GM18499 (cell line): ENCODE data around the gene PRKACA.

Experiments
- ATAC-seq: cut with Tn5 transposase; IDR thresholded peaks from one replicate; pipeline ENCODE4 v1.9.1; 2021; ENCODE audit warnings: moderate number of reproducible peaks; ENCODE audit not compliant: insufficient read depth, unreplicated experiment

The PRKACA gene

GRCh38 chr19:14073925-14074838 lies 43.4 kb downstream of the PRKACA start:
- no peak for ATAC-seq

- no peak for ATAC-seq
Measured at GRCh38 chr19:14073261-14073924, 44.2 kb downstream of the PRKACA start.

GRCh38 chr19:14072535-14073260 lies 44.9 kb downstream of the PRKACA start, which contains the start of gene MISP3:
MISP3 (plus strand) TSS chr19:14072786; CDS start chr19:14073310, 524 bp downstream.
- ATAC-seq = no peak

GRCh38 chr19:14070268-14071050 lies 47.1 kb downstream of the PRKACA start:
- ATAC-seq = no peak

DNA sequence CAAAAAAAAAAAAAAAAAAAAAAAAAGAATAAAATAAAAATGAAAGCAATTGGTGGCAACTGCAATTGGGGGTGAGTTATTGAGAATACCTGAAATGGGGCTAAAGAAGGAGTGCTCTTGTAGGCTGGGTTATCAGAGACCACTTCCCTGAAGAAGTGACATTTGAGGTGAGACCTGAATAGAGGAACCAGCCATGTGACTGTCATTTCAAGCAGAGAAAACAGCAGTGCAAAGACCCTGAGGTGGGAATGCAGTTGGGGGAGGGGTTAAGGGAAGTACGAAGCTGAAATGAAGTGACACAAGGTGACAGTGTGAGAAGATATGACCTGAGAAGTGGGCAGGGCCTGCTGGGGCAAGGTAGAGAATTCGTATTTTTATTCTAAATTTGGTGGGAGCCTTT lies 51.4 kb downstream of the PRKACA start:
- no peak for ATAC-seq

DNA sequence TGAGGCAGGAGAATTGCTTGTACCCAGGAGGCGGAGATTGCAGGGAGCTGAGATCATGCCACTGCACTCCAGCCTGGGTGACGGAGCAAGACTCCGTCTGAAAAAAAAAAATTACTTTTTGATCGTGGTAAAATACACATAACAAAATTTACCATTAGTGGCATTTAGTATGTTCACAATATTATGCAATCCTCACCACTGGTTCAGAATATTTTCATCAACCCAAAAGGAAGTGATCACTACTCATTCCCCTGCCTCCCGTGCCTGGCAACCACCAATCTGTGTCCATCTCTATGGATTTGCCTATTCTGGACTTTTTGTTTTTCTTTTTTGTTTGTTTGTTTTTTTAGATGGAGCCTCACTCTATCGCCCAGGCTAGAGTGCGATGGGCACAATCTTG lies 54.5 kb downstream of the PRKACA start:
- no peak for ATAC-seq

- no peak for ATAC-seq
Measured at GRCh38 chr19:14062558-14062855, 55.1 kb downstream of the PRKACA start.

- ATAC-seq = no peak
Measured at GRCh38 chr19:14061751-14062557, 55.6 kb downstream of the PRKACA start, which contains the start of gene PALM3. PALM3 (minus strand) TSS chr19:14062076; CDS start chr19:14061980, 96 bp downstream.

GRCh38 chr19:14061081-14061749 lies 56.3 kb downstream of the PRKACA start:
- ATAC-seq = no peak

GRCh38 chr19:14059652-14060155 lies 57.9 kb downstream of the PRKACA start:
- no peak for ATAC-seq

- ATAC-seq = no peak
Measured at GRCh38 chr19:14059093-14059480, 58.5 kb downstream of the PRKACA start.

- ATAC-seq = no peak
Measured at GRCh38 chr19:14058182-14059092, 59.1 kb downstream of the PRKACA start.

DNA sequence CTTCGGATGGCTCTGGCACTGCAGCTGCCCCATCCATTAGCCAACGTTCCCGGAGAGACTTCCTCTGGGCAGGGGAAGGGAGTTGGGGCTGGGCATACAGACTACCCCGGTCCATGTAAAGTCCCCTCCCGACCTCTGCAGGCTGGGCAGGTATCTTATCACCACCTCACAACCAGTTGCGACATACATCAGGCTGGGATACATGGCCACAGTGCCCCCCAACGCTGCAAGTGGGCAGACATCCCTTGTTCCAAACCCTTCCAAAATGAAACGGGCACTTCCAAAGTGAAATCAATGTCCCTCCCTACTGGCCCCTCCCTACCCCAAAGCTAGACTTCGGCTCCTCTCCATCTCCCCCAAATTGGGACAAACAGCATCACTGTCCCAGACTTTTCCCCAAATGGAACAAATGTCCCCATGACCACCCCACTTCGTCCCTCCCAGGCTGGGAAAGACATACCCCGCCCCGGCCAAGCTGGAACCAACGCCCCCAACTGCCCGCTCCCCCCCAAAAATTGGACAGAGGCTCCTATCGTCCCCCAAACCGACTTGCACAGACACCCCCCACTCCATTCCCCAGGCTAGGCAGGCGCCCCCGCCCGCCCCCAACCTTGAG lies 60.7 kb downstream of the PRKACA start:
- no peak for ATAC-seq

DNA sequence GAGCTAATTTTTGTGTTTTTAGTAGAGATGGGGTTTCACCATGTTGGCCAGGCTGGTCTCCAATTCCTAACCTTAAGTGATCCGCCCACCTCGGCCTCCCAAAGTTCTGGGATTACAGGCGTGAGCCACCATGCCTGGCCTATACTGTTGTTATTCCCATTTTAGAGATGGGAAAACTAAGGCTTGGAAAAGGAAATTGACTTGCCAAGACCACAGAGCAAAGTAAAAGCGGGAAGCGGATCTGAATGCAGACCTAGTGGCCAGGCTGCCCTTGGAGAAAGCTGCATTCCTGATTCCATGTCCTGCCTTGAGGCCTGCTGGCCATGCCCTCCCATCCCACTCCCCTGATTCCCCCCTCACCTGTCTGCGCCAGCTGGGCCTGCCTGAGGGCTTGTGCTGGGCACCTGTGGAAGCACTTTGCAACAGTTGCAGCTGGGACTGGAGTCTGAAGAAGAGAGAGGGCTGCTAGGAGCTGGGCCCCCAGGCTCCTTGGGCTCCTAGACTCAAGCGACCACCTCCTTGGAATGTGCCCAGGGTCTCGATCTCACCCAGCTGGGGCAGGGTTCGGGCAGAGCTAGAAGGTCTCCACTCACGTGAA lies 61.4 kb downstream of the PRKACA start:
- ATAC-seq = no peak

- ATAC-seq = no peak
Measured at GRCh38 chr19:14055396-14055795, 62.2 kb downstream of the PRKACA start.

DNA sequence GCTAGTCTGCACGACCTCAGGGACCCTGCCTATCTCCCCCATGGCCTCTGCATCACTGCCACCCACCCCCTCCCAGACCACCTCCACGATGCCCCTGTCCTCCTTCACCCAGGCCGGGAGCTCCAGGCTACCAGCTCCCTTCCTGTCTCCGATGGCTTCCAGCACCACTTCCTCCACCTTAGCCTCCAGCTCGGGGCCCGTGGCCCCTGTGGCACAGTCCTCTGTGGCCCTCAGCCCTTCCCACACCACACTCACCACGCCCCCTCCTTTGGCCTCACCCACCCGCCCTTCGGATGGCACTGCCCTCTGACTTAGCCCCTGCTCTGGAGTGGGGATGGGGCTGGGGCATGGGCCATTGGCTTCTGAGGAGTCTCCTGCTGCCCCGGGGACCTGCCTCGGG lies 62.8 kb downstream of the PRKACA start:
- ATAC-seq = no peak

GRCh38 chr19:14054099-14054498 lies 63.5 kb downstream of the PRKACA start:
- ATAC-seq = no peak
